HG03575 (cell line): Measurements from ENCODE around the gene FUT8.

Experiments used
- ATAC-seq: cut with Tn5 transposase; IDR thresholded peaks from one replicate; pipeline ENCODE4 v1.9.1; 2021; ENCODE audit not compliant: unreplicated experiment, insufficient number of reproducible peaks, low FRiP score; ENCODE audit errors: extremely low read depth

The FUT8 gene

GRCh38 chr14:65780566-65780965, 368.0 kb downstream of the FUT8 start:
- ATAC-seq: no peak

GRCh38 chr14:65783101-65783500, 370.6 kb downstream of the FUT8 start:
- no peak for ATAC-seq

GRCh38 chr14:65783576-65783975, 371.0 kb downstream of the FUT8 start:
- ATAC-seq: no peak

GRCh38 chr14:65784574-65784973, 372.0 kb downstream of the FUT8 start:
- no peak for ATAC-seq

GRCh38 chr14:65787461-65787860, 374.9 kb downstream of the FUT8 start:
- ATAC-seq: no peak

GRCh38 chr14:65788876-65789275, 376.3 kb downstream of the FUT8 start:
- no peak for ATAC-seq

GRCh38 chr14:65789363-65789762, 376.8 kb downstream of the FUT8 start:
- no peak for ATAC-seq

- ATAC-seq: no peak
These were observed 377.8 kb downstream of the FUT8 start for GRCh38 chr14:65790172-65790815.

- ATAC-seq: no peak
These were observed 378.9 kb downstream of the FUT8 start for GRCh38 chr14:65791191-65791981.

GRCh38 chr14:65792208-65792905, 379.8 kb downstream of the FUT8 start:
- ATAC-seq: no peak
